ENCODE results near the gene INHBC. TPM values are rescaled to one million over a fixed set of nuclear protein-coding genes. Genes with fewer than 3 reads are reported as not detected.

Gene INHBC
- total and polyA plus RNA-seq, 2 experiments from 2014 or later, result 0.21 TPM; not detected in 1

DNA sequence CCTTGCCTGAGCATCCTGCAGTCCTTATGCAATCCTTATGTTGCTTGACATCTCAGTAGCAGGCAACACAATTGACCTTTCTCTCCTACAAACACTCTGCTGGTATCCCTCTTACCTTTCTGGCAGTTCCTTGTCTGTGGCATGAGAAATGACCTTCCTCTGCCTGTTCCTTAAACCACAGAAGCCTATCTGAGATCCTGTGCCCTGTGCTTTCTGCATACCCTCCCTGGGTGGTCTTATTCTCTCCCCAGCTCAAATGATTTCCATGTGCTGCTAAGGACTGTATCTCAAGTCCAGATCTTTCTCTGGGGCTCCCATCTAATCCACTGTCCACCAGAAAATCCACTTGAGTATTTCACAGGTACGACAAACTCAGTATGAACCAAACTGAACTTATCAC lies 47.1 kb downstream of the INHBC start:
- no peaks in the 10 kb centered on the region for H3K36me3 ChIP-seq
- peaks cover 31% of the 10 kb centered on the region for H3K27me3 ChIP-seq
- no peak overlapping the region for H3K4me3 ChIP-seq
- H3K9me3 ChIP-seq (ENCODE audit: low read depth), result no peaks in the 10 kb centered on the region
- H3K27ac ChIP-seq, result no peak overlapping the region
- H3K4me1 ChIP-seq (ENCODE audit: low read depth), result no peaks in the 10 kb centered on the region
- TF ChIP-seq, protein P1, sequence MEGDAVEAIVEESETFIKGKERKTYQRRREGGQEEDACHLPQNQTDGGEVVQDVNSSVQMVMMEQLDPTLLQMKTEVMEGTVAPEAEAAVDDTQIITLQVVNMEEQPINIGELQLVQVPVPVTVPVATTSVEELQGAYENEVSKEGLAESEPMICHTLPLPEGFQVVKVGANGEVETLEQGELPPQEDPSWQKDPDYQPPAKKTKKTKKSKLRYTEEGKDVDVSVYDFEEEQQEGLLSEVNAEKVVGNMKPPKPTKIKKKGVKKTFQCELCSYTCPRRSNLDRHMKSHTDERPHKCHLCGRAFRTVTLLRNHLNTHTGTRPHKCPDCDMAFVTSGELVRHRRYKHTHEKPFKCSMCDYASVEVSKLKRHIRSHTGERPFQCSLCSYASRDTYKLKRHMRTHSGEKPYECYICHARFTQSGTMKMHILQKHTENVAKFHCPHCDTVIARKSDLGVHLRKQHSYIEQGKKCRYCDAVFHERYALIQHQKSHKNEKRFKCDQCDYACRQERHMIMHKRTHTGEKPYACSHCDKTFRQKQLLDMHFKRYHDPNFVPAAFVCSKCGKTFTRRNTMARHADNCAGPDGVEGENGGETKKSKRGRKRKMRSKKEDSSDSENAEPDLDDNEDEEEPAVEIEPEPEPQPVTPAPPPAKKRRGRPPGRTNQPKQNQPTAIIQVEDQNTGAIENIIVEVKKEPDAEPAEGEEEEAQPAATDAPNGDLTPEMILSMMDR (IDR thresholded peaks at IDR 0.05; ENCODE audit: low read depth, low read length), result no peak
- no peak for DNase-seq (ENCODE audit: low read depth in 1 of 2, low spot score in 1 of 2)

- Histone ChIP-seq H3K4me1 (ENCODE audit: low read depth) (peaks cover under 1% of the 10 kb centered on the region), H3K36me3 (no peaks in the 10 kb centered on the region), H3K27ac (no peak overlapping the region), H3K4me3 (no peak overlapping the region), H3K27me3 (peaks cover 13% of the 10 kb centered on the region), H3K9me3 (ENCODE audit: low read depth) (no peaks in the 10 kb centered on the region)
- TF ChIP-seq, protein P1 (IDR thresholded peaks at IDR 0.05; ENCODE audit: low read depth, low read length), result no peak
- DNase-seq (ENCODE audit: low read depth in 1 of 2, low spot score in 1 of 2), result peak in 1 of 2 donors; percentile 66
Measured at GRCh38 chr12:57483466-57483865, 48.9 kb downstream of the INHBC start.

- DNase-seq (ENCODE audit: low read depth in 1 of 2, low spot score in 1 of 2), result no peak
- TF ChIP-seq, protein P1 (IDR thresholded peaks at IDR 0.05; ENCODE audit: low read depth, low read length), result no peak
- no peak overlapping the region for H3K4me3 ChIP-seq
- H3K27me3 ChIP-seq, result peaks cover 1% of the 10 kb centered on the region
- H3K36me3 ChIP-seq, result peaks cover 5% of the 10 kb centered on the region
- peak overlapping the region; percentile 31 for H3K27ac ChIP-seq
- no peaks in the 10 kb centered on the region for H3K9me3 ChIP-seq (ENCODE audit: low read depth)
- peaks cover 6% of the 10 kb centered on the region for H3K4me1 ChIP-seq (ENCODE audit: low read depth)
Measured at GRCh38 chr12:57485695-57486094, 51.1 kb downstream of the INHBC start.

DNA sequence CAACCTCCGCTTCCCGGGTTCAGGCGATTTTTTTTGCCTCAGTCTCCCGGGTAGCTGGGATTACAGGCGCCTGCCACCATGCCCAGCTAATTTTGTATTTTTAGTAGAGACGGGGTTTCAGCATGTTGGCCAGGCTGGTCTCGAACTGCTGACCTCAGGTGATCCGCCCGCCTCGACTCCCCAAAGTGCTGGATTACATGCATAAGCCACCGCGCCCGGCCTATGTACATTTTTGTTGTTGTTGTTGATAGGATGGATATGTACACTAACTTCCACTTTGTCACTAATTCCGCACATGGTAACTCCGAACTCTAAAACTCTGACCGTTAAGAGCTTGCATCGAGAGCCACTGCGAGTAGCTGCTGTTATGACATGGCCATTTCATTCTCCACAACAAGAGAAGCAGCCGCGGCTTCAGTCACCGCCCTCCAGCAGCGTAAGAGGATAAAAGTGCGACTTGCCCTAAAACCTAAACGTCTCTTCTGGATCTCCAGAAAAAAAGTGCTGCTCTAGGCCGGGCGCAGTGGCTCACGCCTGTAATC lies 52.5 kb downstream of the INHBC start:
- no peaks in the 10 kb centered on the region for H3K9me3 ChIP-seq (ENCODE audit: low read depth)
- peaks cover 6% of the 10 kb centered on the region for H3K4me1 ChIP-seq (ENCODE audit: low read depth)
- TF ChIP-seq, protein P1 (IDR thresholded peaks at IDR 0.05; ENCODE audit: low read depth, low read length), result no peak
- H3K36me3 ChIP-seq, result peaks cover 14% of the 10 kb centered on the region
- H3K27ac ChIP-seq, result no peak overlapping the region
- H3K27me3 ChIP-seq, result no peaks in the 10 kb centered on the region
- no peak overlapping the region for H3K4me3 ChIP-seq
- DNase-seq (ENCODE audit: low read depth in 1 of 2, low spot score in 1 of 2), result no peak

DNA sequence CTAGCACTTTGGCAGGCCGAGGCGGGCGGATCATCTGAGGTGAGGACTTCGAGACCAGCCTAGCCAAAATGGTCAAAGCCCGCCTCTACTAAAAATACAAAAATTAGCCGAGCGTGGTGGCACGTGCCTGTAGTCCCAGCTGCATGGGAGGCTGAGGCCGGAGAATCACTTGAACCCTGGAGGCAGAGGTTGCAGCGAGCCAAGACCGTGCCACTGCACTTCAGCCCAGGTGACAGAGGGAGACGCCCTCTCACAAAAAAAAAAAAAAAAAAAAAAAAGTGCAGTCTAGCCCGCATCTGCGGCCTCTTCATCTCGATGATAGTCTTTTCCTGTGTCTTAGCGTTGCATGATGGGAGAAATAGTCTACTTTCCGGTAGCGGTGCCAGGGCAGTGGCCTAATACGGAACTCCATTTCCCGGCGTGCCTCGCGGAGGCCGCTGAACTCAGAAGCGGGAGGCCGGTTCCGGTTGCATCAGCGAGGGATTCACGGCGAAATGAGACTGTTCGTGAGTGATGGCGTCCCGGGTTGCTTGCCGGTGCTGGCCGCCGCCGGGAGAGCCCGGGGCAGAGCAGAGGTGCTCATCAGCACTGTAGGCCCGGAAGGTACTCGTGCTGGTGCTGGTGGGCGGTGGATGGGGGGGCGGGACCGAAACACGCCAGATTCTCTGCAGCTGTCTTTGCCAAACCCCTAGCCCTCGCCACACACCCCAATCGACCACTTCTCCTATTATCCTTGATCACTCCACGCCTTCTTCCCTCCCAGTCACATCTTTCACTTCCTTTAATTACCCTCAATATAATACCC lies 53.2 kb downstream of the INHBC start, which contains the start of gene MARS1:
TSS of gene MARS1 (plus strand) at position 472 of the 805 bp plus-strand sequence. CDS start at position 495, 23 bp downstream.
- TF ChIP-seq, protein P1 (IDR thresholded peaks at IDR 0.05; ENCODE audit: low read depth, low read length), result no peak
- no peaks in the 10 kb centered on the region for H3K9me3 ChIP-seq (ENCODE audit: low read depth)
- peak; percentile 96 to 97 for DNase-seq (ENCODE audit: low read depth in 1 of 2, low spot score in 1 of 2)
- H3K4me1 ChIP-seq (ENCODE audit: low read depth), result peaks cover 6% of the 10 kb centered on the region
- peak within 1 kb of the TSS; percentile 75 for H3K27ac ChIP-seq
- H3K27me3 ChIP-seq, result no peaks in the 10 kb centered on the region
- peaks cover 17% of the 10 kb centered on the region for H3K36me3 ChIP-seq
- H3K4me3 ChIP-seq, result peak within 1 kb of the TSS; percentile 98
